ENCODE results near the gene SLC25A25.
"Not testable (repeated sequence)": the region's sequence is repeated elsewhere in the genome, so short reads cannot be mapped to it uniquely, and the experiment has no call there.

Gene SLC25A25

GRCh38 chr9:128051932-128052709 is 15.9 kb upstream of the SLC25A25 start:
- DNase-seq (ENCODE audit: low read depth in 2 of 2), result no peak

DNA sequence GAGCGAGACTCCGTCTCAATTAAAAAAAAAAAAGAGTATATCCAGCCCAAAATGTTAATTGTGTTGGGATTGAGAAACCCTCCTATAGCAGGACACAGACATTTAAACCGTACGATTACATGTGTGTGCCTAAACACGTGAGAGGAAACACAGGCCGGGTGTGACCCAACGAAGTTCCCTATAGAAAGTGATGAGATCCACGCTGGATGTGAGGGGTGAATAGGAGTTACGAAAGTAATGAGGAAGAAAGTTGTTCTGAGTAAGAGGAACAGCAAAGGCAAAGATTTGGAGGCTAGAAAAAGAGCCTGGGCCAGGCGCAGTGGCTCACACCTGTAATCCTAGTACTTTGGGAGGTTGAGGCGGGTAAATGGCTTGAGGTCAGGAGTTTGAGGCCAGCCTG is 14.5 kb upstream of the SLC25A25 start:
- no peak for DNase-seq (ENCODE audit: low read depth in 2 of 2)

DNA sequence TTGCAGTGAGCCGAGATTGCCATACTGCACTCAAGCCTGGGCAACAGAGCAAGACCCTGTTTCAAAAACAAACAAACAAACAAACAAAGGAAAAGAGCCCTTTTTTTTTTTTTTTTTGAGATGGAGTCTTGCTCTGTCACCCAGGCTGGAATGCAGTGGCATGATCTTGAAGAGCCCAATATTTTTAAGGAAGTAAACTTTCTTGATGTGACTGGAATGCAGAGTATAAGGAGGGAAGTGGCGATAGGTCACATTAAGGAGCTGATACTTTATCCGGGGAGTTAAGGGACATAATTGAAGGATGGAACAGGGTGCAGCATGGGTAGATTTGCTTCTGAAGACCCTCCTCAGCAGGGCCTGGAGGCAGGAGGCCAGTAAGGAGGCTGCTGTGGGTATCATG is 13.9 kb upstream of the SLC25A25 start:
- no peak for DNase-seq (ENCODE audit: low read depth in 2 of 2)

- no peak for DNase-seq (ENCODE audit: low read depth in 2 of 2)
Measured at GRCh38 chr9:128055344-128056040, 12.5 kb upstream of the SLC25A25 start.

DNA sequence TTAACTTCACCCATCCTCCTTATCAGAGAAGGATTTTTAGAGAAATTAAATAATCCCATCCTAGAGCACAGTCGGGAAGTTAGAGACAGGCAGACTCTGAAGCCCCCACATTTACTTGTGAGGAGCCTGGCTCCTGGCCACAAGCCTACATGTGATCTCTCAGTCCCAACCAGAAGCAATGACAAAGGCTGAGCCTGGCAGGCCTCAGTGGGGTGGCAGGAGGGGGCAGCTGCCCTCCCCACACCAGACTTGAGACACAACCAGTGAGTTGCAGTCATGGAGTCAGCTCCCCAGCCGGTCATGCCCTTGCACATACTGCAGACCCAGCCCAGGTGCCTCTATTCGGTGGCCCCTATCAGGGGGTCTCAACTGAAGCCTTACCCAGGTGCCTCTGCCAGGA is 11.9 kb upstream of the SLC25A25 start:
- DNase-seq (ENCODE audit: low read depth in 2 of 2), result no peak

- no peak for DNase-seq (ENCODE audit: low read depth in 2 of 2)
Measured at GRCh38 chr9:128056887-128057723, 10.9 kb upstream of the SLC25A25 start.

DNA sequence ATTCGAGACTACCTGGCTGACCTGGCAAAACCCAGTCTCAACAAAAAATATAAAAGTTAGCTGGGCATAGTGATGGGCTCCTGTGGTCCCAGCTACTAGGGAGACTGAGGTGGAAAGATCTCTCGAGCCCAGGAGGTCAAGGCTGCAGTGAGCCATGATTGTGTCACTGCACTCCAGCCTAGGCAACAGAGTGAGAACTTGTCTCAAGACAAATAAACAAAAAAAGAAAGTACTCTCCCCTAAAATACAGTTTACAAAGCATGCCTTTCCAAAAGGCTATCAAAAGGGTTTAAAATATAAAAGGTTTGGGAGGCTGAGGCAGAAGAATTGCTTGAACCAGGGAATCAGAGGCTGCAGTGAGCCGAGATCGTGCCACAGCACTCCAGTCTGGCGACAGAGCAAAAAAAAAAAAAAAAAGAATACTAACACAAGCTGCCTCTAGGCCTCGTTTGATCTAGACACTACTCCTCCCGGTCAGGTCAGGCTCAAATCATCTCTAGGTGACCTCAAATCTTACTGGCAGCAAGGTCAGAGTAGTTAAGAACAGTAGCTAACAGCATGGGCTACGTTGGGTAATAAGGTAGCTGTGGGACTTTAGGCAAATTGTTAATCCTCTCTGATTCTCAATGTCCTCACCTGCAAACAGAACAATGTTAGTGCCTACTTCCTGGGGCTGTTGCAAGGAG is 10.2 kb upstream of the SLC25A25 start:
- DNase-seq (ENCODE audit: low read depth in 2 of 2), result no peak

GRCh38 chr9:128059365-128059983 is 8.6 kb upstream of the SLC25A25 start:
- no peak for DNase-seq (ENCODE audit: low read depth in 2 of 2)

GRCh38 chr9:128061275-128061960 is 6.6 kb upstream of the SLC25A25 start:
- DNase-seq (ENCODE audit: low read depth in 2 of 2), result no peak

DNA sequence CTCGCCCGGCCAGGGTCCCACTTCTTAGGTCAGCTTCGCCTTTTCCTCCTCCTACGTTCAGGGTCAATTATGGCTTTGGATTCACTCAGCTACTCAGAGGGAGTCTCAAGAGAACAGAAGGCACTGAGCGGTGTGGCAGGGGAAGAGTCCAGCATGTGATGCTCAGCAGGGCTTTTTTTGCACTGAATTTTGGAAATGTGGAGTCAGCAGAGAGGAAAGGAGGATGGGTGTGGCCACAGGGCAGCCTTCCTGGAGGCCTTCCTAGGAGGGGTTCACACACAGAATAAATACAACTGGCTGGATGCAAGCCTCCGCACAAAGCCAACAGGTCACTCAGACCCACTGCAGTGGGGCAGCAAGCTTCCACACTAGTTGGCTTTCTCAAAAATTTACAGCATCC is 5.8 kb upstream of the SLC25A25 start:
- DNase-seq (ENCODE audit: low read depth in 2 of 2), result no peak

DNA sequence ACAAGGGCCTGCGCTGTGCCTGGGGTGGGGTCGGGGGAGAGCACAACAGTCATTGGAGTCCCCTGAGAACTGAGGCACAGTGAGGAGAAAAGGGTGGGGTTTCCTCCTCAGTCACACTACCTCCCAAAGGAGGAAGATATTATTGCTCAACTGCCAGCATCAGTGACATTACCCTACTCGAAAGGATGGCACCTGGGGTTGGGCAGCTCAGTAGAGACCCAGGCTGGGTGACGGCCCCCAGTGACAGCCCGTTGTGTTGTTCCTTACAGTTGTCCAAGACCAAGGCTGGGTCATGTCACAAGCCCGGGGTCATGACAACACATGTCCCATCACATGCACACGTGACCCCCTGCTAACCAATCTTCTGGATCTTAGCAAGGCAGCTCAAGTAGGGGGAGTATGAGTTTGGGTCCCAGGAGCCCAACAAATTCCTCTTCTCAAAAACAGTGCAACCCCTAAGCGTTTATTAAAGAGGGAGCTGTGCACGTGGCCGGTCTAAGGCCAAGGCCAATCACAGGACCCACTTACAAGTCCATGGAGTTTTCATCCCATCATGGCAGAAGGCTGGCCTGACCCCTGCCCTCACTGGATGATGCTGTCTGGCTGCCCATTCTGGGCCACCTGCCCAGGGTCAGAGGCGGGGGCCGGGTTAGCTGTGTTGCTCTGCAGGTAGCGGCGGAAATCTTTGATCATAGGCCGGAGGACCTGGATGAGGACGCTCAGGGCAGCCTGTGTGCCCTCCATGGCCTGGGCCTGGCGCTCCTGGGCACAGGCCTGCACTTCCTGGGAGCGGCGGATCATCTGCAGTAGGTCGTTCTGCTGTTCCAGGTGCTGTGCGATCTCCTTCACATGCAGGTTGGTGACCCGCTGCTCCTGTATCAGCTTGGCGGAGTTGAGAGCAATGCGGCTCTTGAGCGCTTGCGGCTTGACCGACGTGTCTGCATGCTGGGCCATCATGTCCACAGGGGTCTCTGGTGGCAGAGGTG is 4.9 kb upstream of the SLC25A25 start:
- DNase-seq (ENCODE audit: low read depth in 2 of 2), result no peak

DNA sequence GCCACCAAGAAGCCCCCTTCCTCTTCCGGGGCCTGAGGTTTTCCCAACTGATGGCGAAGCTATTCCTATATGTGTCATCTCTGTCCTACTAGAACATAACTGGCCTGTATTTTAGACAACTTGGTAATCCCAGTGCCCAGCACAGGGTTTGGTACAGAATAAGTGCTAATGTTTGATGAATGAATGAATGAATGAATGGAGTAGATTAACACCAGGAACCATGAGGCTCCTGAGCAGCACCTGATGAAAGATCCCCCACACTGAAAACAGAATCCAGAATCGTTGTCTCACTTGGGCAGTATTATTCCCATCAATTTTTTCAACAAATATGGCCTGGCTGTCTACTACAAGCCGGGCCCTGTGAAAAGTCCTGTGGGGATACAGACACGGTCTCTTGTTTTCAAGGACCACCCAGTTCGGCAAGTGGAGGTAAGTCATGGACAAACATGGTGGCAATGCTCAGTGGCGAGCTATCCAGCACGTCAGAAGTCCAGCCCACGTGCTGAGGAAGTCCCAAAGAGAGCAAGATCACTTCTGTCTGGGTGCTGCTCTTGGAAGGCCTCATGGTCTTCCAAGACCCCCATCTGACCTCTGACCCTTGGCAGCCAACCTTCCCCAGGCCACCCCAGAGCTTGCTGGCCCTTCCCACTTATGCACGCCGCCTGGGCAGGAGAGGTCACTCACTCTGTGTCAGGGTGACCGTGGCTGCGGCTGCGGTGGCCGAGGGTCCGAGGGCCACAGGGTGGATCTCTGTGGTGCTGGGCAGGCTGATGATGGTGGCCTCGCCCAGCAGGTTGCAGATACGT is 1.9 kb upstream of the SLC25A25 start:
- DNase-seq (ENCODE audit: low read depth in 2 of 2), result no peak

GRCh38 chr9:128066713-128067644 is 1.1 kb upstream of the SLC25A25 start, which contains the start of gene NAIF1:
Gene NAIF1, minus strand, starts transcription at chr9:128067320. Its CDS starts 219 bp downstream, at chr9:128067101.
- peak; percentile 86 to 87 for DNase-seq (ENCODE audit: low read depth in 2 of 2)

DNA sequence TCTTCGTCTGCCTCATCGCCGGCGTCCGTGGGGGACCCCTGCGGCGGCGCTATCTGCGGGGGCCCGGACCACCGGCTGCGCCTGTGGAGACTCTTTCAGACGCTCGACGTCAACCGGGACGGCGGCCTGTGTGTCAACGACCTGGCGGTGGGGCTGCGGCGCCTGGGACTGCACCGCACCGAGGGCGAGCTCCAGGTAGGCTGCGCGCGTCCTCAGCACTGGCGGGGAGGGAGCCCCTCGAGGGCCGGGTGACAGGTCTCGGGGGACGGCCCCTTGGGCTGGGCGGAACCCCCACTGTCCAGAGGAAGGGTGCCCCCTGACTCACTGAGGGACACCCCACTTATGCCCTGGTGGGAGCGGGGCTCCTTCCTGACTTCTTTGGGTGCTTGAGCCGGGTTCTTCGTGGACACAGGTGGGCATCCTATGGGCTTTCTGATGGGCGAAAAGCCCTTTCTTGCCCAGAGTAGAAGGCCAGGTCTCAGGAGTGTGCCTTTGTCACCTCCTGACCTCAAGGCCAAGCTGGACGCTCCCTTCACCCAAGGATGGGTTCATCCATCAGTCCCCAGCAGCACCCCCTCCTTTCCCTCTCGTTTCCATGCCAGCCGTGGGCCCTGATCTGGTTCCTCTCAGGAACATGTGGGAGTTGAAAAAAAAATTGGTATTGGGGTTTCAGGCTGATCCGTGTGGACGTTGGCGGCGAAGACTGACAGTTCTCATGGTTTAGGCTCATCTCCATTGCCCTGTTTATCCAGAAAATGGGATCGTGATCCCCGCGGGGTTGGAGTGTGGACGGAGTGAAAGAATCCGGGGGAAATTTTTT is 564 bp downstream of the SLC25A25 start:
- DNase-seq (ENCODE audit: low read depth in 2 of 2), result no peak

- no peak for DNase-seq (ENCODE audit: low read depth in 2 of 2)
Measured at GRCh38 chr9:128070874-128071273, 2.8 kb downstream of the SLC25A25 start.

DNA sequence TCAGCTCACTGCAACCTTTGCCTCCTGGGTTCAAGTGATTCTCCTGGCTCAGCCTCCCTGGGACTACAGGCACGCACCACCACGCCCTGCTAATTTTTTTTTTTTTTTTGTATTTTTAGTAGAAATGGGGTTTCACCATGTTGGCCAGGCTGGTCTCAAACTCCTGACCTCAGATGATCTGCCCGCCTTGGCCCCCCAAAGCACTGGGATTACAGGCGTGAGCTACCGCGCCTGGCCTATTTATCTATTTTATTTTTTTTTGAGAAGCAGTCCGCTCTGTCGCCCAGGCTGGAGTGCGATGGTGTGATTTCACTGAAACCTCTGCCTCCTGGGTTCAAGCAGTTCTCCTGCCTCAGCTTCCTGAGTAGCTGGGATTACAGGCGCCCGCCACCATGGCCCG is 3.4 kb downstream of the SLC25A25 start:
- not testable (repeated sequence) for DNase-seq (ENCODE audit: low read depth in 2 of 2)
